Measurements from ENCODE around the gene CCDC85C. TPM values are rescaled to one million over a fixed set of nuclear protein-coding genes. Genes with fewer than 3 reads are reported as not detected.

CCDC85C gene
- total RNA-seq, 1 donor from 2014 or later: 49.1 TPM

DNA sequence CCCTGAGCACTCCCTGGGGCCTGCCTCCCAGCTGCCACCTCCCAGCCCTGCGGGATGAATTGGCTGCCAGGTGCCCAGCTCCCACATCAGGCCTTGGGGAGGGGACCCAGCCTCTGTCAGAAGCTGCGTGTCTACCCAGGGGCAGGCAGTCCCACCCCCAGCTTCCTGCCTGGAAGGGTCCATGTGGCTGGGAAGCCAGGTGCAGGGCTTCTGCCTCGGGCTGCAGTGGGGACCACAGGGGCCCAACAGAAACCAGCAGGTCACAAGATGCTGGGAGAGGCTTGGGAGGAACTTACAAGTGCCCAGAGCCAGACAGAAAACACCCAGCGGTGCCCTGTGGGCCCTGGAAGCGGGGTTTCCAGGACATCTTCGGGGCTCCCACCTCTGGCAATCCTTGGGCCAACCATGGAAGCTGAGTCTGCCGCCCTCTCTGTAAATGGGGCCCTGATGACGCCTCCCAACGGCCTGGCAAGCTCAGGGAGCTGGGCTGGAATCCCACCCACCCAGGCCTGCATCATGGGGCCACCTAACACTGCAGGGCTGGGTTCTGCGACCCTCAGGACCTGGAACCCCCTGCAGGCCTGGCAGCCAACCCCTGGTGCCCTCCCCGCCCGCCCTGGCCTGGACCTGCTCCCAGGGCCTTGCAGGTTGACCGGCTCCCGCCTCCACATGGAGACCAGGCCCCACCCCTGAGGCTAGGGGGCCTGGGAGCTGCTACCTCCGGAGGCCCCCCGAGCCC is 86.2 kb downstream of the CCDC85C start:
- Mint-ChIP-seq H3K36me3 (no peaks in the 10 kb centered on the region), H3K27me3 (no peaks in the 10 kb centered on the region), H3K9me3 (no peaks in the 10 kb centered on the region), H3K27ac (no peak overlapping the region), H3K4me3 (no peak overlapping the region), H3K4me1 (ENCODE audit: unreplicated experiment) (peaks cover 18% of the 10 kb centered on the region)
- TF ChIP-seq, protein P1, sequence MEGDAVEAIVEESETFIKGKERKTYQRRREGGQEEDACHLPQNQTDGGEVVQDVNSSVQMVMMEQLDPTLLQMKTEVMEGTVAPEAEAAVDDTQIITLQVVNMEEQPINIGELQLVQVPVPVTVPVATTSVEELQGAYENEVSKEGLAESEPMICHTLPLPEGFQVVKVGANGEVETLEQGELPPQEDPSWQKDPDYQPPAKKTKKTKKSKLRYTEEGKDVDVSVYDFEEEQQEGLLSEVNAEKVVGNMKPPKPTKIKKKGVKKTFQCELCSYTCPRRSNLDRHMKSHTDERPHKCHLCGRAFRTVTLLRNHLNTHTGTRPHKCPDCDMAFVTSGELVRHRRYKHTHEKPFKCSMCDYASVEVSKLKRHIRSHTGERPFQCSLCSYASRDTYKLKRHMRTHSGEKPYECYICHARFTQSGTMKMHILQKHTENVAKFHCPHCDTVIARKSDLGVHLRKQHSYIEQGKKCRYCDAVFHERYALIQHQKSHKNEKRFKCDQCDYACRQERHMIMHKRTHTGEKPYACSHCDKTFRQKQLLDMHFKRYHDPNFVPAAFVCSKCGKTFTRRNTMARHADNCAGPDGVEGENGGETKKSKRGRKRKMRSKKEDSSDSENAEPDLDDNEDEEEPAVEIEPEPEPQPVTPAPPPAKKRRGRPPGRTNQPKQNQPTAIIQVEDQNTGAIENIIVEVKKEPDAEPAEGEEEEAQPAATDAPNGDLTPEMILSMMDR (conservative IDR thresholded peaks at IDR 0.05): no peak
- DNase-seq (ENCODE audit: extremely low spot score, unreplicated experiment): no peak

DNA sequence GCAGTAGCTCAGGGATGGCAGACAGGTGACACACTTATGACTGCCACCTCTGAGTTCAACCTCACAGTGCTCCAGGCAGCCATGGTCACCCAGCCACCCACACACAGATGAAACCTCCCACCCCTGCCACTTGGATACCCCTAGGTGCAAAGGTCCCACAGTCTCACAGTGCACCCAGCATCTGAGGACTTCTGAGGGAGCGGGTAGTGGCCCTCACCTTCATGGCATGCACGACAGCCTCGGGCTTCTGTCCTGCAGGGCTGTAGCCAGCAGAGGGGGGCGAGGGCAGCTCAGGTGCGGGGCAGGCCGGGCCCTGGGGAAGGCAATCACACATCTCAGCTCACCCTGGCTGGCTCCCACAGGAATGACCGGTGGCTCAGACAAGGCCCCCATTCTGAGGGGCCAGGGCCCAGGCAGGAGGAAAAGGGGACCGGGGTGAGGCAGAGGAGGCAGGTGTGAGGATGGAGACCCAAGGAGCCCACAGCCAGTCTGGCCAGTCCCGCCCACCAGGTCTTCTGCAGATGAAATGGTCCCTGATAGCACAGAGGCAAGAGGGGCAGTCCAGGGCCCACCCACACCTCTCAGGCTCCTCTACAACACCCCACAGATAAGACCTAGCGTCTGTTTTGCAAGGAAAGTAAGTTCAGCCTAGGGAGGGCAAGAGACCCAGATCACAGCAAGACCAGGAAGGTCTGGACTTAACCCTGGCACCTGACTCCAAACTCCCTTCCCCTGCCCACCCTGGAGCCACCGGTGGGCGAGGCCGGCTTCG is 87.0 kb downstream of the CCDC85C start:
- no peak overlapping the region for H3K27ac Mint-ChIP-seq
- peaks cover 14% of the 10 kb centered on the region for H3K4me1 Mint-ChIP-seq (ENCODE audit: unreplicated experiment)
- H3K36me3 Mint-ChIP-seq: no peaks in the 10 kb centered on the region
- no peaks in the 10 kb centered on the region for H3K9me3 Mint-ChIP-seq
- TF ChIP-seq, protein P1 (conservative IDR thresholded peaks at IDR 0.05): no peak
- no peaks in the 10 kb centered on the region for H3K27me3 Mint-ChIP-seq
- H3K4me3 Mint-ChIP-seq: no peak overlapping the region
- DNase-seq (ENCODE audit: extremely low spot score, unreplicated experiment): no peak

DNA sequence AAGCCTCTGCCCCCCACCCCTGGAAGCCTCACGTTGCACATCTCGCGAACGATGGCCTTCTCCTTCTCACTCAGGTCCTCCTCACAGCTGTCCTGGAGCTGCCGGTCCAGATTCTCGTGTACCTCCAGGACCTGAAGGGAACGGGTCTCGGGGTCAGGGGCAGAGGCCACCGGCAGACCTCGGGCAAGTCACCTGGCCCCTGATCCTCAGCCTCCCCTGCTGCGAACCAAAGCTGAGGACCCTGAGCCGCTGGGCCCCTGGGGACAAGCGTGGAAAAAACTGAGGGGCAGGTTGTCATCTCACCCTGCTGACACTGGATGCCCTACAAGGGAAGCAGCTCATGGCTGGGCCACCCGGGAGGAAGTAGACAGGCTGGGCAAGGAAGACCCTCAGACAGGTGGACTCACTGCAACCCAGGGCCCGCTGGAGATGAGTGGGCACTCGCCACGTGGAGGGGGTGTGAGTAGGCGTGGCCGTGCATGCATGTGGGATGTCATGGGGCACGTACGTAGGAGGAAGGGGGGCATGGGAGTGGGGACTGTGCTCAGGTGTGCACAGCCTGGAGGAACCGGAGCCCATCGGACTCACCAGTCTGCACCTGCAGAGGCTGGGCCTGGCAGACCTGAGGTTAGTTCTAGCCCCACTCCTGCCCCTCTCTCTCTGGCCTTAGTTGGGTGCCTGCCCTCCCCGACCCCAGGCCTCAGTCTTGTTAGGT is 87.7 kb downstream of the CCDC85C start:
- H3K4me1 Mint-ChIP-seq (ENCODE audit: unreplicated experiment): peaks cover 16% of the 10 kb centered on the region

DNA sequence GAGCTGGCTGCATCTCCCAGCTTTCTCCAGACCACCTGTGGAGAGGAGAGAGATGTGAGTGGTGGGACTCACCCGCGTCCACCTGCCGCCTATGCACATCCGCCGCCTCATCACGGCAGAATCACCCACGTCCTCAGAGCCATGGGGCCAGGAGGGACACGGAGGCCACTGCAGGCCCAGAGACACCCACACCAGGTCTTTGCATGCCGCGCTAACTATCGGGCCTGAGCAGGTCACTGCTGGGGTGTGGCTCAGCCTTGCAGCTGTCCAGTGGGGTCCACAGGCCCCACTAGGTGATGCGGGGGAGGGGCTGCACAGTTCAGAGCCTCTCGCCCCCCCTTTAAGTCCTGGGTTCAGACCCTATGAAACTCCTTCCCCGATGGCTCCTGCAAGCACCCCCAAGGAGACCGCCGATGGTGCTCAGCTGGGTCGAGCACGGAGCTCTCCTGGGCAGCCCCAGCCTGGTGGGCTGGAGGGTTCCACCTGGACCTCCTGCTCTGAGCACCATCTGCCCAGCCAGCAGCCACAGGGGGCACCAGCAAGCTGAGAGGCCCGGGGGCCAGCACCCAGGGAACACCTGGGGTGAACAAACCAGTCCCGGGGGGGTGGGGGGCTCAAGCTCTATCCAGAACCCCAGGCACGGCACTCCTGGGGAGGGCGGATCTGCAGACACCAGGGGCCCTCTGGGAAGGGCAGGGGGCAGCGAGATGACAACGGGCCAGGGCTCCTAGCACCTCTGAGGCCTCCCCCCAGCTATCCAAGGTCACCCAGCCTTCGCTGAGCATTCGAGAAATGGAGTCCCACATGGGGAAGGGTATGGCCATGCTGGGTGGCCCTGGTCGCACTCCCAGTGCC is 88.5 kb downstream of the CCDC85C start:
- Mint-ChIP-seq H3K4me3 (no peak overlapping the region), H3K4me1 (ENCODE audit: unreplicated experiment) (peaks cover 10% of the 10 kb centered on the region), H3K36me3 (no peaks in the 10 kb centered on the region), H3K27me3 (no peaks in the 10 kb centered on the region), H3K9me3 (no peaks in the 10 kb centered on the region), H3K27ac (no peak overlapping the region)
- DNase-seq (ENCODE audit: extremely low spot score, unreplicated experiment): no peak
- TF ChIP-seq, protein P1 (conservative IDR thresholded peaks at IDR 0.05): no peak

More for the DNA sequence above, 87.7 kb downstream of the CCDC85C start:
- Mint-ChIP-seq H3K27me3 (no peaks in the 10 kb centered on the region), H3K27ac (no peak overlapping the region), H3K4me3 (no peak overlapping the region), H3K9me3 (no peaks in the 10 kb centered on the region), H3K36me3 (no peaks in the 10 kb centered on the region)
- no peak for DNase-seq (ENCODE audit: extremely low spot score, unreplicated experiment)
- TF ChIP-seq, protein P1 (conservative IDR thresholded peaks at IDR 0.05): no peak

All from type B pancreatic cell (in vitro differentiated cells).